Mesendoderm (in vitro differentiated cells): ENCODE data around the gene GRIPAP1.

Source experiments
- DNase-seq: peaks from one replicate; pipeline ENCODE4 v3.0.0; 2013
- H2AK5ac ChIP-seq: 2 replicates; pipeline ENCODE4 v1.6.1; 2013; ENCODE audit warnings: low read length, inconsistent platforms
- H2BK120ac ChIP-seq: 2 replicates; pipeline ENCODE4 v1.6.1; 2013; ENCODE audit warnings: low read depth, mild to moderate bottlenecking, low read length, moderate library complexity, mixed read lengths
- H2BK15ac ChIP-seq: replicated peaks from 2 replicates; pipeline ENCODE4 v1.6.1; 2013; ENCODE audit warnings: low read depth, mild to moderate bottlenecking, moderate library complexity
- H2BK5ac ChIP-seq: 2 replicates; pipeline ENCODE4 v1.6.1; 2013; ENCODE audit warnings: low read length, inconsistent platforms
- H3K18ac ChIP-seq: 2 replicates; pipeline ENCODE4 v1.6.1; 2013; ENCODE audit warnings: mild to moderate bottlenecking, low read length, mixed read lengths
- H3K23ac ChIP-seq: one replicate; pipeline ENCODE4 v1.6.1; 2013; ENCODE audit warnings: low read length
- H3K27ac ChIP-seq: 2 replicates; pipeline ENCODE4 v1.5.1; 2013; ENCODE audit warnings: low read depth, mild to moderate bottlenecking, inconsistent platforms, low read length, moderate library complexity
- H3K27me3 ChIP-seq: 2 replicates; pipeline ENCODE4 v1.6.1; 2013; ENCODE audit warnings: low read length, control low read depth, mild to moderate bottlenecking, inconsistent platforms; ENCODE audit not compliant: insufficient read depth, poor library complexity
- H3K36me3 ChIP-seq: 2 replicates; pipeline ENCODE4 v1.6.1; 2013; ENCODE audit warnings: low read length, inconsistent platforms; ENCODE audit not compliant: control insufficient read depth, insufficient read depth
- H3K4ac ChIP-seq: one replicate; pipeline ENCODE4 v1.6.1; 2013; ENCODE audit warnings: low read depth, mild to moderate bottlenecking, low read length, moderate library complexity
- H3K4me1 ChIP-seq: 2 replicates; pipeline ENCODE4 v1.6.1; 2013; ENCODE audit warnings: low read depth, low read length, inconsistent platforms; ENCODE audit not compliant: control insufficient read depth
- H3K4me2 ChIP-seq: 2 replicates; pipeline ENCODE4 v1.6.1; 2013; ENCODE audit warnings: low read length
- H3K4me3 ChIP-seq: 2 replicates; pipeline ENCODE4 v1.5.1; 2013; ENCODE audit warnings: mild to moderate bottlenecking, low read length
- H3K56ac ChIP-seq: one replicate; pipeline ENCODE4 v1.6.1; 2013; ENCODE audit warnings: low read length
- H3K79me1 ChIP-seq: 2 replicates; pipeline ENCODE4 v1.6.1; 2013; ENCODE audit warnings: low read length, inconsistent platforms
- H3K79me2 ChIP-seq: 2 replicates; pipeline ENCODE4 v1.6.1; 2013; ENCODE audit warnings: mild to moderate bottlenecking, low read length; ENCODE audit not compliant: control insufficient read depth, insufficient read depth
- H3K9ac ChIP-seq: 2 replicates; pipeline ENCODE4 v1.6.1; 2013; ENCODE audit warnings: low read length, inconsistent platforms
- H4K5ac ChIP-seq: one replicate; pipeline ENCODE4 v1.6.1; 2013; ENCODE audit warnings: low read length
- H4K8ac ChIP-seq: one replicate; pipeline ENCODE4 v1.6.1; 2013; ENCODE audit warnings: low read depth, mild to moderate bottlenecking, control low read depth, low read length, moderate library complexity
- WGBS: extraction: QIAGEN DNeasy Blood & Tissue Kit; methylation state at CpG from one replicate; pipeline ENCODE4 v1.1.7; 2013; ENCODE audit warnings: low lambda C conversion rate, missing lambda C conversion rate; ENCODE audit not compliant: insufficient coverage; ENCODE audit errors: extremely low coverage; 5-methylcytosine and 5-hydroxymethylcytosine counted together

The GRIPAP1 gene

GRCh38 chrX:49019599-49020249 lies 17.7 kb upstream of the GRIPAP1 start:
- Histone ChIP-seq H2BK15ac (no peak overlapping the region), H3K18ac (no peak overlapping the region), H3K4me2 (no peak overlapping the region), H3K27ac (no peak overlapping the region), H3K36me3 (no peaks in the 10 kb centered on the region), H3K4ac (no peak overlapping the region), H2BK120ac (no peak overlapping the region), H3K27me3 (no peaks in the 10 kb centered on the region), H3K79me2 (no peaks in the 10 kb centered on the region), H3K56ac (no peak overlapping the region), H4K8ac (no peak overlapping the region), H3K9ac (no peak overlapping the region), H2BK5ac (no peak overlapping the region), H3K79me1 (no peaks in the 10 kb centered on the region), H3K23ac (no peak overlapping the region), H4K5ac (no peak overlapping the region), H2AK5ac (no peak overlapping the region), H3K4me1 (no peaks in the 10 kb centered on the region), H3K4me3 (no peak overlapping the region)
- no peak for DNase-seq
- no CpG with 5 or more reads among the region's 7 CpGs for WGBS

GRCh38 chrX:49019050-49019449 lies 17.0 kb upstream of the GRIPAP1 start:
- H4K8ac ChIP-seq: no peak overlapping the region

GRCh38 chrX:49003696-49004095 lies 1.6 kb upstream of the GRIPAP1 start:
- Histone ChIP-seq H2AK5ac (no peak overlapping the region), H3K79me2 (peaks cover 2% of the 10 kb centered on the region), H3K4me1 (no peaks in the 10 kb centered on the region), H3K27ac (no peak overlapping the region), H3K56ac (no peak overlapping the region), H3K23ac (no peak overlapping the region), H2BK5ac (no peak overlapping the region), H2BK15ac (no peak overlapping the region), H3K18ac (no peak overlapping the region), H3K9ac (no peak overlapping the region), H3K79me1 (no peaks in the 10 kb centered on the region), H3K4me2 (no peak overlapping the region), H3K4me3 (no peak overlapping the region), H4K8ac (no peak overlapping the region), H3K4ac (no peak overlapping the region), H4K5ac (no peak overlapping the region), H3K36me3 (no peaks in the 10 kb centered on the region), H3K27me3 (no peaks in the 10 kb centered on the region), H2BK120ac (no peak overlapping the region)
- no peak for DNase-seq
- WGBS: no CpG with 5 or more reads among the region's 5 CpGs

More at GRCh38 chrX:49019050-49019449, 17.0 kb upstream of the GRIPAP1 start:
- no peak overlapping the region for H3K4me3 ChIP-seq
- H3K79me2 ChIP-seq: no peaks in the 10 kb centered on the region
- H2AK5ac ChIP-seq: no peak overlapping the region
- no peaks in the 10 kb centered on the region for H3K79me1 ChIP-seq
- no peak overlapping the region for H3K18ac ChIP-seq
- H4K5ac ChIP-seq: no peak overlapping the region
- WGBS: no CpG with 5 or more reads among the region's 2 CpGs
- H3K4me1 ChIP-seq: no peaks in the 10 kb centered on the region
- H3K56ac ChIP-seq: no peak overlapping the region
- H3K36me3 ChIP-seq: no peaks in the 10 kb centered on the region
- H3K27ac ChIP-seq: no peak overlapping the region
- H3K4me2 ChIP-seq: no peak overlapping the region
- H3K27me3 ChIP-seq: no peaks in the 10 kb centered on the region
- no peak overlapping the region for H3K23ac ChIP-seq
- H2BK120ac ChIP-seq: no peak overlapping the region
- H3K9ac ChIP-seq: no peak overlapping the region
- H2BK5ac ChIP-seq: no peak overlapping the region
- no peak for DNase-seq
- H2BK15ac ChIP-seq: no peak overlapping the region
- no peak overlapping the region for H3K4ac ChIP-seq

- no peak overlapping the region for H4K8ac ChIP-seq
- peak overlapping the region; percentile 73 for H3K4me3 ChIP-seq
- no peak overlapping the region for H2AK5ac ChIP-seq
- H3K27me3 ChIP-seq: no peaks in the 10 kb centered on the region
- H3K4me2 ChIP-seq: peak overlapping the region; percentile 52
- H3K9ac ChIP-seq: peak overlapping the region; percentile 82
- no peak overlapping the region for H4K5ac ChIP-seq
- H3K4me1 ChIP-seq: no peaks in the 10 kb centered on the region
- H2BK5ac ChIP-seq: no peak overlapping the region
- no peak overlapping the region for H2BK120ac ChIP-seq
- H3K18ac ChIP-seq: no peak overlapping the region
- H3K79me2 ChIP-seq: peaks cover 2% of the 10 kb centered on the region
- no peak overlapping the region for H3K4ac ChIP-seq
- H2BK15ac ChIP-seq: no peak overlapping the region
- H3K23ac ChIP-seq: no peak overlapping the region
- peak overlapping the region; percentile 90 for H3K56ac ChIP-seq
- WGBS: no CpG with 5 or more reads among the region's 17 CpGs
- H3K36me3 ChIP-seq: no peaks in the 10 kb centered on the region
- DNase-seq: peak; percentile 60
- H3K27ac ChIP-seq: no peak overlapping the region
- no peaks in the 10 kb centered on the region for H3K79me1 ChIP-seq
Observed at GRCh38 chrX:49001521-49002090, 458 bp downstream of the GRIPAP1 start.

GRCh38 chrX:49000636-49001035 lies 1.4 kb downstream of the GRIPAP1 start:
- Histone ChIP-seq H3K4me2 (no peak overlapping the region), H4K8ac (no peak overlapping the region), H3K4ac (no peak overlapping the region), H3K18ac (no peak overlapping the region), H2BK5ac (no peak overlapping the region), H3K4me1 (no peaks in the 10 kb centered on the region), H4K5ac (no peak overlapping the region), H2BK120ac (no peak overlapping the region), H3K79me1 (no peaks in the 10 kb centered on the region), H3K4me3 (no peak overlapping the region), H2AK5ac (no peak overlapping the region), H3K27ac (no peak overlapping the region), H3K56ac (no peak overlapping the region), H3K36me3 (no peaks in the 10 kb centered on the region), H2BK15ac (no peak overlapping the region), H3K9ac (no peak overlapping the region), H3K27me3 (no peaks in the 10 kb centered on the region), H3K23ac (no peak overlapping the region), H3K79me2 (peaks cover 2% of the 10 kb centered on the region)
- WGBS: no CpG with 5 or more reads among the region's 4 CpGs
- DNase-seq: no peak

- no peak overlapping the region for H3K4ac ChIP-seq
- no peaks in the 10 kb centered on the region for H3K4me1 ChIP-seq
- no peak overlapping the region for H3K9ac ChIP-seq
- H4K5ac ChIP-seq: no peak overlapping the region
- no peak overlapping the region for H4K8ac ChIP-seq
- H3K27ac ChIP-seq: no peak overlapping the region
- no peak overlapping the region for H3K56ac ChIP-seq
- H2BK5ac ChIP-seq: no peak overlapping the region
- no peak overlapping the region for H3K4me3 ChIP-seq
- no peaks in the 10 kb centered on the region for H3K79me1 ChIP-seq
- no peak overlapping the region for H3K18ac ChIP-seq
- no peaks in the 10 kb centered on the region for H3K36me3 ChIP-seq
- no peak overlapping the region for H3K23ac ChIP-seq
- H2BK15ac ChIP-seq: no peak overlapping the region
- no peak overlapping the region for H3K4me2 ChIP-seq
- H2AK5ac ChIP-seq: no peak overlapping the region
- no peak overlapping the region for H2BK120ac ChIP-seq
- no peak for DNase-seq
- H3K79me2 ChIP-seq: peaks cover 2% of the 10 kb centered on the region
- no CpG with 5 or more reads among the region's 5 CpGs for WGBS
- H3K27me3 ChIP-seq: no peaks in the 10 kb centered on the region
Observed at GRCh38 chrX:48999030-48999429, 3.0 kb downstream of the GRIPAP1 start.
